ENCODE data around the gene RPS6KA3.

DNA sequence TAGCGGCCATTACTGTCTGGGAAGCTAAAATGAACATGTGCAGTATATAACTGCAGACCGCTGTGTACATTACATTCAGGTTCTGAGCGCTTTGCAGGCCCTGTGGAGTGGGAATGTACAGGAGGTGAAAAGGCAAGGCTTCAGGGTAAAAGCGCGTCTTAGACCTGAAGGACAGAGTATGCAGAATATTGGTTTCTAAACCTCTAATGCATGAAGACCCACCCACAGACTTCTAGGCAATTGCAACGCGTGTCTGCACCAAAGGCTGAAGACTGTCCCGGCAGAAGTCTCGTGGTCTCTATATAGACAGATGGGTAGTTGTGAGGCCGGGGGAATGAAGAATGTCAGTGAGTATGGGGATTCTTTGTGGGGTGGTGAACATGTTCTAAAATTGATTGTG, 155.4 kb downstream of the RPS6KA3 start:
- TF ChIP-seq CTCF (optimal IDR thresholded peaks at IDR 0.05 in 1 of 3, IDR thresholded peaks at IDR 0.05 in 1 of 3, conservative IDR thresholded peaks at IDR 0.05 in 1 of 3; ENCODE audit: extremely low read depth in 1 of 3, insufficient read depth in 2 of 3, low read length in 3 of 3) (no peak), EZH2 (IDR thresholded peaks at IDR 0.05; ENCODE audit: low read length) (no peak)

Data from keratinocyte (primary cell).